C4-2B (cell line): ENCODE data around the gene DNASE1.

Source experiments
- CTCF ChIP-seq: fragments of 450-650 bp; conservative IDR thresholded peaks from 2 replicates; pipeline ENCODE4 v1.5.1; 2017; ENCODE audit warnings: mild to moderate bottlenecking
- ZFX ChIP-seq: fragments of 450-650 bp; IDR thresholded peaks from 2 replicates; pipeline ENCODE4 v1.6.1; 2017

GRCh38 chr16:3691761-3692160 lies 37.3 kb downstream of the DNASE1 start:
- no peak for TF ChIP-seq CTCF
- no peak for TF ChIP-seq ZFX
